ENCODE results near the gene RAB3D.
"Not testable (repeated sequence)": the region's sequence is repeated elsewhere in the genome, so short reads cannot be mapped to it uniquely, and the experiment has no call there.

The RAB3D gene

GRCh38 chr19:11365557-11366117, 26.2 kb upstream of the RAB3D start:
- no peak for DNase-seq (ENCODE audit: low spot score)

GRCh38 chr19:11364935-11365334, 25.5 kb upstream of the RAB3D start:
- DNase-seq (ENCODE audit: low spot score): no peak

GRCh38 chr19:11364296-11364904, 24.9 kb upstream of the RAB3D start:
- no peak for DNase-seq (ENCODE audit: low spot score)

GRCh38 chr19:11363881-11364280, 24.4 kb upstream of the RAB3D start:
- no peak for DNase-seq (ENCODE audit: low spot score)

- DNase-seq (ENCODE audit: low spot score): no peak
Measured at GRCh38 chr19:11361771-11362731, 22.6 kb upstream of the RAB3D start.

DNA sequence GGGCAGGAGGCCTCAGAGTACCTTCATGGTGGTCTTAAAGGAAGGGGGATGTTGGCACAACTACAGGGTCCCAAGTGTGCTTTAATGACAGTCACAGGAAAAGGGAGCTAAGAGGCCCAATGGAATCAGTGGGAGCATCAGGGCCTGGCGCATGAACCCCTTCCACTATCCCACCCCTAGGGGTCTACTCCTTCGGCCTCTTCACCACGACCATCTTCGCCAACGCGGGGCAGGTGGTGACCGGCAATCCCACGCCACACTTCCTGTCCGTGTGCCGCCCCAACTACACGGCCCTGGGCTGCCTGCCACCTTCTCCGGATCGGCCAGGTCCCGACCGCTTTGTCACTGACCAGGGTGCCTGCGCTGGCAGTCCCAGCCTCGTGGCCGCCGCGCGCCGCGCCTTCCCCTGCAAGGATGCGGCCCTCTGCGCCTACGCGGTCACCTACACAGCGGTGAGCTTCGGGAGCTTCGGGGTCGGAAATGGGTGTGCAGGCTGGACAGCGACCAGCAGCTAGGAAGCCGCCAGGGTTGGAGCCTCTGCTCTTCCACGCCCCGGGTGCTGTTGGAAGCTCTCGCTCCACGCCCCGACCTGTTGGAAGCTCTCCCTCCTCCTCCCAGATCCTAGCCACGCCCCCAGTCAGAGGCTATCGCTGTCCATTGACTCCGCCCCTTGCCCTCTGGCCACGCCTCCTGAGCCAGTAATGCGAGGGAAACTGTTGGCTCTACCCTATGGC, 21.7 kb upstream of the RAB3D start:
- DNase-seq (ENCODE audit: low spot score): no peak

GRCh38 chr19:11359421-11359820, 20.0 kb upstream of the RAB3D start:
- DNase-seq (ENCODE audit: low spot score): no peak

DNA sequence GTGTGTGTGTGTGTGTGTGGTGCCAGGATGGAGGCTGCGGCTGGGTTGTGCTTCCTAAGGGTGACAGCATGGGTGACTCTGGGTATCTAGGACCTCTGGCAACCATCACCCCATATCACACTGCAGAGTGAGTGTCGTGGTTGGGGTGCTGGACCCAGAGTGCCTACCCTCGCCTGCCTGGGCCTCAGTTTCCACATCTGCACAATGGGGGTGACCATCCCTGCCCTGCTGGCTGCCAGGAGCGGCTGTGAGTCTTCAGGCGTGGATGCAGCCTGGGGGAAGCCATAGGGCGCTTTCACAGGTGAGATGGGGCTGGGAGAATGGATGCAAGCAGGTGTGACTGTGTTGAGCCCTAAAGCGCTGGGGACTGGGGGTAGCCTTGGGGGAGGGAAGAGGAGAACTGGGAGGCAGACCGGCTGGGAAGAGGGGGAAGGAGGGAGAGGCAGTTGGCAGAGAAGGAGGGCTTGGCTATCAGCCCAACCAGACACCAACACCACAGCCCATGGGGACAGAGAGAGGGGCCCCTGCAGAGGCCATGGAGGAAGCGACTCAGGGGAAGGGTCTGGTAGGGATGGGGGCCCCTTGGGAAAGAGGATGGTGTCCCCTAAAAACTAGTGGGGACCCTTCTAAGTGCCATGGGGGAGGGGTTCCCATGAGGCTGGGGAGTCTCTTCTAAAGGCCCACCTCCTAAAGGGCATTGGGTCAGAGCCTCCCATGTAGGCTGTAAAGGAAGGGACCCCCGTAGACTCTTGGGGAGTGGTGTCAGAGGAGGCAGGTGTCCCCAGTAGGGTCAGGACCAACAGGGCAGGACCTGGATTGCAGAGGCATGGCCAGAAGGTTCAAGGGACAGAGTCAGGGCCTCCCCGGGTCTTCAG, 17.5 kb upstream of the RAB3D start:
- DNase-seq (ENCODE audit: low spot score): no peak

- DNase-seq (ENCODE audit: low spot score): no peak
Measured at GRCh38 chr19:11356074-11356397, 16.6 kb upstream of the RAB3D start.

- DNase-seq (ENCODE audit: low spot score): peak; percentile 89
Measured at GRCh38 chr19:11355160-11356073, 16.0 kb upstream of the RAB3D start, which contains the start of gene PLPPR2. PLPPR2 (plus strand) TSS chr19:11355432; CDS start chr19:11357674, 2,242 bp downstream.

- not testable (repeated sequence) for DNase-seq (ENCODE audit: low spot score)
Measured at GRCh38 chr19:11354102-11354501, 14.6 kb upstream of the RAB3D start.

GRCh38 chr19:11349171-11349570, 9.7 kb upstream of the RAB3D start:
- no peak for DNase-seq (ENCODE audit: low spot score)

DNA sequence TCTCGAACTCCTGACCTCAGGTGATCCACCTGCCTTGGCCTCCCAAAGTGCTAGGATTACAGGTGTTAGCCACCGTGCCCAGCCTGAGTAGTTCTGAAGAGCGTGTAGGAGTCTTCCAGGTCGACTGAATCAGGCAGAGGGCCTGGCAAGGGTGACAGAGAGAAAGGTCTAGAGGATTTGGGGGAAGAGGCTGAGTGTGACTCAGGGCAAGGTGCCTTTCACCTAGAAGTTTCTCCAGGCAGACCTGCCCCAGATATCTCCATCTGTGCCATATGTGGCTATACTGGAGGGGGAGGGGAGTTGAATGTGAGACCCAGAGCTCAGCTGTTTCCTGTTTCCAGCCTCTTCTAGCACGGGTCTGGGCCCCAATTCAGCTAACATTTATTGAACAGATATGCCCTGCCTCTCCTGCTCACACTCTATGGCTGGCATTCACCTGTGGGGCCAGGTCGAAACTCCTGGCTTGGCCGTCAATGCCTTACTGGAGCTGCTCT, 8.1 kb upstream of the RAB3D start:
- no peak for DNase-seq (ENCODE audit: low spot score)

DNA sequence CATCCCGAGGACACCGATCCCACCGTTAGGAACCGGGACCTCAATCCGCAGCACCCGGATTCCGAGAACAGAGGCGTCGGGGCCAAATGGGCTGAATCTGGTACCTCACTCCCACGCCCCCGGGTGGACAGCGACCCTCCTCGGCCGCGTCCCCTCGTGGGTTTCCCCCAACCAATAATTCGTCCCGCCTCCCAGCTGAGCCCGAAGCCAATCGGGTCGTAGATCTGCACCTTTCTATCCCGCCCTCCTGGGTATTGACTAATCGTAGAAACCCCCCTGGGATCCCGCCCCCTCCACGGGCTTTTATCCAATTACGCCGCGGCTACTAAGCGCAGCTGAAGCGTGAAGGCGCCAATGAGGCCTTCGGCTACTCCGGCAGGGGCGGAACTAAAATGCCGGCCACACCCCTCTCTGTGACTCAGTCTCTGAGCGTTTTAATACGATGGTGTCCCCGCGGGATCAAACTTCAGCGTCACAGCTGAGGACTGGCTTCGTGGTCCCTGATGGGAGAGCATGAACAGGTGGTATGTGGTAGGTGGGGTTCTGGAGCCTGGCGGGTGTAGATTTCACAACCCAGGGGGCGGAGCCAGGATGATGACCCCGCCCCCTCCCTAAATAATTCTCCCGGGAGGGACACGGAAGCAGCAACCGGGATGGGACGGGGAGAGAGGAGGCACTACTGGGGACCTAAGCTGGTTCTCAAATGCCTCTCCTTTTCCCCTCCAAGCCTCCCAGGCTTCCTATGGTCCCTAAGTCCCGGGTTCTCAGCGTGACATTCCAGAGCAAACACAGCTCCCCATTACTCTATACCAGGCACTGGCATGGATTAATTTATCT, 6.9 kb upstream of the RAB3D start, which contains the start of the genes CCDC159 and TMEM205:
Gene CCDC159 (plus strand): TSS at position 416 of the 837 bp plus-strand sequence. CDS start 88 bp downstream, at position 504.
Gene TMEM205 (minus strand): TSS at position 165 of the 837 bp plus-strand sequence. CDS start 649 bp downstream, outside the sequence.
- peak; percentile 96 for DNase-seq (ENCODE audit: low spot score)

- DNase-seq (ENCODE audit: low spot score): no peak
Measured at GRCh38 chr19:11345122-11345803, 5.8 kb upstream of the RAB3D start.

- no peak for DNase-seq (ENCODE audit: low spot score)
Measured at GRCh38 chr19:11342429-11342828, 3.0 kb upstream of the RAB3D start.

GRCh38 chr19:11340099-11340467, 626 bp upstream of the RAB3D start:
- DNase-seq (ENCODE audit: low spot score): not testable (repeated sequence)

DNA sequence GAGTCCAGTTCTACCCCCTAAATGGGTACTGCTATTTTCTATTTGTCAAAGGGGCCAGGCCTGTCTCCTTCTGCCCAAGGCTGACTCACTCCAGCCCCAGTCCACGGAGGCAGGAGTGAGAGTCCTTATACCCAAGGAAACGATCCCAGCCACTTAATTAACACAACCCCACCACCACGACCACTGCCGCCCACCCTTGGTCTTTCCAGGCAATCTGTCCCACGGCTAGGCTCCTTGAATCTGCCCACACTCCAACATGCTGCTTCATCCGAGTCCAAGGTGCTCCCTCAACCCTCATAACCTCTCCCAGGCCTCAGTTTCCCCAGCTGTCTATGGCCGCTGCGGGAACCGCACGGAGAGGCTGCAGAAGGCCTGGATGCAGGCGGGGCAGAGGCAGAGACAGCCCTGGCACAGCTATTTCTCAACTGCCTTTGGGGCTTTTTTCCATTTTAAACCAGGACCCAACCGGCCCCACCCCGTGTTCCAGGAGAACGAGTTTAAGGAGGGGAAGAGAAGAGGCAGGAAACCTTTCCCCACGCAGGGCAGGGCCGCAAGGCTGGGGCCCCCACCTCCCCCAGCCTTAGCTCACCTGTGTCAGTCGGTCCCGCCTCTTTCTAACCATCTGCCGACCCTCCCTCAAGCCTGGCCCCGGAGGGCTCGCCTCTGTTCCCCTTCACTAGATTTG, 746 bp downstream of the RAB3D start:
- no peak for DNase-seq (ENCODE audit: low spot score)
